Measurements from ENCODE around the gene PPP1R1A.

The PPP1R1A gene

GRCh38 chr12:54588110-54588889, at the start of gene PPP1R1A:
Gene PPP1R1A (minus strand): TSS chr12:54588659. CDS start chr12:54588488, 171 bp downstream.
- no peak for TF ChIP-seq CTCF (IDR thresholded peaks at IDR 0.05; ENCODE audit: low read depth, low read length, missing control alignments)
- H3K4me3 ChIP-seq (replicated peaks; ENCODE audit: low read depth, low read length) = no peak within 1 kb of the TSS
- DNase-seq (ENCODE audit: extremely low read depth, low read depth) = no peak

- DNase-seq (ENCODE audit: extremely low read depth, low read depth) = no peak
- TF ChIP-seq CTCF (IDR thresholded peaks at IDR 0.05; ENCODE audit: low read depth, low read length, missing control alignments) = no peak
- H3K4me3 ChIP-seq (replicated peaks; ENCODE audit: low read depth, low read length) = no peak within 1 kb of the TSS
Measured at GRCh38 chr12:54634795-54635194, 46.3 kb upstream of the PPP1R1A start, which contains the start of gene LACRT. Gene LACRT (minus strand): TSS chr12:54634895. CDS start chr12:54634841, 54 bp downstream.

- no peak overlapping the region for H3K4me3 ChIP-seq (replicated peaks; ENCODE audit: low read depth, low read length)
- DNase-seq (ENCODE audit: extremely low read depth, low read depth) = no peak
- no peak for TF ChIP-seq CTCF (IDR thresholded peaks at IDR 0.05; ENCODE audit: low read depth, low read length, missing control alignments)
Measured at GRCh38 chr12:54631988-54632728, 43.7 kb upstream of the PPP1R1A start.

- H3K4me3 ChIP-seq (replicated peaks; ENCODE audit: low read depth, low read length) = no peak overlapping the region
- no peak for TF ChIP-seq CTCF (IDR thresholded peaks at IDR 0.05; ENCODE audit: low read depth, low read length, missing control alignments)
- DNase-seq (ENCODE audit: extremely low read depth, low read depth) = no peak
Measured at GRCh38 chr12:54631551-54631950, 43.1 kb upstream of the PPP1R1A start.

- no peak for DNase-seq (ENCODE audit: extremely low read depth, low read depth)
Measured at GRCh38 chr12:54629925-54630324, 41.5 kb upstream of the PPP1R1A start.

More at GRCh38 chr12:54629925-54630324, 41.5 kb upstream of the PPP1R1A start:
- no peak overlapping the region for H3K4me3 ChIP-seq (replicated peaks; ENCODE audit: low read depth, low read length)
- no peak for TF ChIP-seq CTCF (IDR thresholded peaks at IDR 0.05; ENCODE audit: low read depth, low read length, missing control alignments)
